Naive thymus-derived CD8-positive, alpha-beta T cell (primary cell): ENCODE data around the gene DDOST. TPM values are rescaled to one million over a fixed set of nuclear protein-coding genes. Genes with fewer than 3 reads are reported as not detected.

Source experiments
- ATAC-seq, 2 donors: fragments of 150-1000 bp; cut with Tn5 transposase in 1 of 2; sonication (Bioruptor Pico), chemical (Tn5 transposase) in 1 of 2; 1 replicate in 1 of 2; 2 replicates in 1 of 2; pipeline ENCODE4 v1.10.0; 2021; ENCODE audit warnings: mild to moderate bottlenecking in 2 of 2, moderate library complexity in 2 of 2
- POLR2A ChIA-PET: fragments of 350-600 bp; sonication (Branson Sonifier 250); formaldehyde crosslinking; loops from one replicate; lab custom pipeline; 2021; ENCODE audit warnings: antibody characterized with exemption; lab: Charles Lee
- DNase-seq, 10 donors: peaks; one replicate each; pipeline versions ENCODE4 v3.0.0 to v3.0.0-alpha.2; 2020 to 2022
- H3K27ac Mint-ChIP-seq, 10 donors: one replicate each; pipeline ENCODE4 v1.8.0; 2020 to 2022; ENCODE audit warnings: mild to moderate bottlenecking in 10 of 10, mixed read lengths in 10 of 10, moderate library complexity in 4 of 10, inconsistent platforms in 1 of 10
- H3K27me3 Mint-ChIP-seq, 5 donors: one replicate each; pipeline ENCODE4 v1.8.0; 2021 to 2022; ENCODE audit warnings: mixed read lengths in 5 of 5
- H3K36me3 Mint-ChIP-seq, 3 donors: one replicate each; pipeline ENCODE4 v1.8.0; 2020 to 2022; ENCODE audit warnings: mixed read lengths in 3 of 3, mild to moderate bottlenecking in 2 of 3, inconsistent platforms in 1 of 3
- H3K4me1 Mint-ChIP-seq, 4 donors: one replicate each; pipeline ENCODE4 v1.8.0; 2021 to 2022; ENCODE audit warnings: mixed read lengths in 4 of 4
- H3K4me3 Mint-ChIP-seq, 10 donors: one replicate each; pipeline ENCODE4 v1.8.0; 2020 to 2022; ENCODE audit warnings: mild to moderate bottlenecking in 10 of 10, mixed read lengths in 10 of 10, moderate library complexity in 6 of 10, inconsistent platforms in 1 of 10
- H3K9me3 Mint-ChIP-seq, 9 donors: one replicate each; pipeline ENCODE4 v1.8.0; 2020 to 2022; ENCODE audit warnings: mixed read lengths in 9 of 9, mild to moderate bottlenecking in 3 of 9, inconsistent platforms in 1 of 9, moderate library complexity in 1 of 9
- polyA plus RNA-seq, 3 donors: library from polyadenylated mRNA; unstranded; fragments of 300-500 nt; fragmentation: Illumina TruSeq; gene quantifications; one replicate each; pipeline ENCODE4 v1.2.3, GENCODE V29; 2021
- total RNA-seq, 8 experiments: library from RNA in 2 of 8; stranded (reverse) in 2 of 8; gene quantifications; one replicate each; pipeline ENCODE4 v1.2.3 and lab custom pipeline; 2021 to 2026

Gene DDOST
- total and polyA plus RNA-seq, 5 experiments from 2014 or later: 115 to 255 (median 209) TPM

- H3K36me3 Mint-ChIP-seq: no peaks in the 10 kb centered on the region
- H3K9me3 Mint-ChIP-seq: no peaks in the 10 kb centered on the region
- POLR2A ChIA-PET: no interaction called here
- DNase-seq: no peak
- peaks cover 0 to 7% (median 0%) of the 10 kb centered on the region in 5 donors for H3K27me3 Mint-ChIP-seq
- H3K27ac Mint-ChIP-seq: no peak overlapping the region
- ATAC-seq: no peak
- H3K4me3 Mint-ChIP-seq: no peak overlapping the region
- peaks cover 0 to 6% (median 2%) of the 10 kb centered on the region in 4 donors for H3K4me1 Mint-ChIP-seq
These were observed 40.3 kb upstream of the DDOST start for GRCh38 chr1:20701446-20701845.

- Mint-ChIP-seq H3K27me3 (peaks cover 0 to 7% (median 0%) of the 10 kb centered on the region in 5 donors), H3K4me3 (no peak overlapping the region), H3K9me3 (no peaks in the 10 kb centered on the region), H3K27ac (no peak overlapping the region), H3K4me1 (peaks cover 4 to 11% (median 6%) of the 10 kb centered on the region in 4 donors), H3K36me3 (no peaks in the 10 kb centered on the region)
- no peak for DNase-seq
- ATAC-seq: no peak
- POLR2A ChIA-PET: no interaction called here
These were observed 39.6 kb upstream of the DDOST start for GRCh38 chr1:20700636-20701215.

DNA sequence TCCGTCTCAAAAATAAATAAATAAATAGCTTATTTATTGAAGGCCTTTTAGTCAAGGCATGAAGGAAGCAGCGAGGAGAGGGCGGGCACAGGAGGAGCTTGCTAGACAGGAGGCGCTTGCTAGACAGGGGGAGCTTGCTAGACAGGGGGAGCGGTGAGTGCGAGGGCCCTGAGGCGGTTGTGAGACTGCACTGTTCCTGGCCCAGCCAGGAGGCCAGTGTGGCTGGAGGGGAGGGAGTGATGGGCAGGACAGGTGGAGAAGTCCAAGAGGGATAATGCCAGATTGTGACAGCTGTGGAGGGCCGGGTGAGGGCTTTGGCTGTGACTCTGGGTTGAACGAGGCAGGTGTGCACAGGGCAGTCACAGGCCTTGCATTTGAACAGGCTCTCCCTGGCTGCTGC lies 38.4 kb upstream of the DDOST start:
- ATAC-seq (no peak), DNase-seq (peak in 1 of 10 donors; percentile 32)
- Mint-ChIP-seq H3K27me3 (peaks cover 0 to 7% (median 0%) of the 10 kb centered on the region in 5 donors), H3K4me1 (peaks cover 4 to 11% (median 6%) of the 10 kb centered on the region in 4 donors), H3K27ac (peak overlapping the region in 1 of 10 donors; percentile 24), H3K9me3 (no peaks in the 10 kb centered on the region), H3K4me3 (no peak overlapping the region), H3K36me3 (no peaks in the 10 kb centered on the region)
- POLR2A ChIA-PET: no interaction called here

DNA sequence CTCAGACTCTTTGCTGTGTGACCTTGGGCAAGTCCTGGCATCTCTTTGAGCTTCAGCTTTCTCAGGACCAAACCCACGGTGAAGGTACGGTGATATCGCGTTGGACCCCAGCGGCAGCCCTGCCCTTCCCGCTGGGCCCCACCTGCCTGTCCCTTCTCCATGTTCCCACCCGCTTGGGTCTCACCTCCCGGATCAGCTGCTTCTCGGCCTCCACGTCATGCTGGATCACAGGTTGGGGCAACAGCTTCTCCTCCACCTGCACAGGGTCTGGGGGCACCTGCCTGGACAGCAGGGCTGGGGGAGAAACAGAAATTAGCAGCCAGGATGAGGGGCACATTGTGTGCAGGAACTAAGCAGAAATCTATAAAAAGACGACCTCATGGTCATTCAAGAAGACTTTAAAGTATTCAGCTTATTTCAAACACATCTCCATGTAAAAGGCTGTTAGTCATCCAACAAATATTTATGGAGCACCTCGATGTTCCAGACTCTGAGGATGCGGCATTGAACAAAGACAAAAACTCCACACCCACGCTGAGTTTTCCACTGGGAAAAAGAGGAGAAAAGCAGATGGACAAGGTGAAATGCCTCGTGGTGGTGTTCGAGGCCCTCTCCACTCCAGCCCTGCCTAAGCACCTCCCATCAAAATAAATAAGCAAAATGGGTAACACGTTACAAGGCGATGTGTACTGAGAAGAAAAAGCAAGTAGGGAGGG lies 37.2 kb upstream of the DDOST start:
- Mint-ChIP-seq H3K4me3 (peak overlapping the region in 4 of 10 donors; percentile 18 to 33 (median 22)), H3K36me3 (no peaks in the 10 kb centered on the region), H3K27ac (no peak overlapping the region)

GRCh38 chr1:20697563-20697962 lies 36.4 kb upstream of the DDOST start:
- POLR2A ChIA-PET: no interaction called here
- H3K4me3 Mint-ChIP-seq: peak overlapping the region in 2 of 10 donors; percentile 87 to 88
- no peaks in the 10 kb centered on the region for H3K36me3 Mint-ChIP-seq

More for the DNA sequence above, 37.2 kb upstream of the DDOST start:
- POLR2A ChIA-PET: no interaction called here
- Mint-ChIP-seq H3K4me1 (peaks cover 4 to 11% (median 6%) of the 10 kb centered on the region in 4 donors), H3K27me3 (peaks cover 0 to 5% (median 0%) of the 10 kb centered on the region in 5 donors), H3K9me3 (no peaks in the 10 kb centered on the region)
- no peak for ATAC-seq
- peak in 1 of 10 donors; percentile 61 for DNase-seq

GRCh38 chr1:20696397-20697333 lies 35.5 kb upstream of the DDOST start:
- ATAC-seq: peak; percentile 96 to 97
- POLR2A ChIA-PET: interaction anchor here (0.7 to 0.9 kb wide), 2 partner anchors 90 to 496 kb away, joined by 3 to 4 read pairs; no protein-coding TSS in a partner anchor

More at GRCh38 chr1:20697563-20697962, 36.4 kb upstream of the DDOST start:
- peaks cover 0 to 3% (median 0%) of the 10 kb centered on the region in 5 donors for H3K27me3 Mint-ChIP-seq
- ATAC-seq (no peak), DNase-seq (peak in 1 of 10 donors; percentile 36)
- H3K27ac Mint-ChIP-seq: no peak overlapping the region
- no peaks in the 10 kb centered on the region for H3K9me3 Mint-ChIP-seq
- H3K4me1 Mint-ChIP-seq: peaks cover 4 to 11% (median 6%) of the 10 kb centered on the region in 4 donors

GRCh38 chr1:20695515-20695914 lies 34.3 kb upstream of the DDOST start:
- H3K36me3 Mint-ChIP-seq: no peaks in the 10 kb centered on the region
- H3K9me3 Mint-ChIP-seq: no peaks in the 10 kb centered on the region
- DNase-seq (no peak), ATAC-seq (no peak)
- H3K4me3 Mint-ChIP-seq: peak overlapping the region in 7 of 10 donors; percentile 19 to 92 (median 86)
- H3K4me1 Mint-ChIP-seq: peaks cover 4 to 11% (median 6%) of the 10 kb centered on the region in 4 donors
- H3K27ac Mint-ChIP-seq: peak overlapping the region in 2 of 10 donors; percentile 49 to 61
- H3K27me3 Mint-ChIP-seq: peaks cover 0 to 3% (median 0%) of the 10 kb centered on the region in 5 donors
- POLR2A ChIA-PET: no interaction called here

More at GRCh38 chr1:20696397-20697333, 35.5 kb upstream of the DDOST start:
- H3K27ac Mint-ChIP-seq: peak overlapping the region in 7 of 10 donors; percentile 17 to 89 (median 80)
- H3K4me1 Mint-ChIP-seq: peaks cover 4 to 11% (median 6%) of the 10 kb centered on the region in 4 donors
- peak overlapping the region; percentile 86 to 94 (median 88) for H3K4me3 Mint-ChIP-seq
- no peaks in the 10 kb centered on the region for H3K36me3 Mint-ChIP-seq
- H3K9me3 Mint-ChIP-seq: no peaks in the 10 kb centered on the region
- H3K27me3 Mint-ChIP-seq: peaks cover 0 to 3% (median 0%) of the 10 kb centered on the region in 5 donors
- peak; percentile 51 to 83 (median 68) for DNase-seq

DNA sequence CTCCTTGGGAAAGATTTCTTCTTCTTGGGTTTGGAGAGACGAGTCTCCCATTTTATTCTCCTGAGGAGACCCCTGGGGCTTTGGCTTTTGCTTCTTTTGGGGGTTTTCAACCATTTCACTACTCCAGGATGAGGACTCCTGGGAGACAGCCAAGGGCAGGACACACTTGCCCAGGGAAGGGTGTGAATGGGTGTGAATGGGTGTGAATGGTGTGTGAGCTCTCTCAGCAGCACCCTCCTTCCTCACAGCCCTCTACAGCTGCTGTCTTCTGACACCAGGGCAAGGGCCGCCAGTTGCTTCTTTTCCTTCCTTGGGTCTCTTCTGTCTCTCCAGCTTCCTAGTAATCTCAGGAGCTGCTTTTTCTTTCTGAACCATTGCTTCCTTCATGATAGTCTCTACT lies 32.5 kb upstream of the DDOST start:
- H3K9me3 Mint-ChIP-seq: no peaks in the 10 kb centered on the region
- DNase-seq (peak in 1 of 10 donors; percentile 31), ATAC-seq (no peak)
- peaks cover 4 to 11% (median 6%) of the 10 kb centered on the region in 4 donors for H3K4me1 Mint-ChIP-seq
- H3K27me3 Mint-ChIP-seq: no peaks in the 10 kb centered on the region
- POLR2A ChIA-PET: no interaction called here
- H3K27ac Mint-ChIP-seq: no peak overlapping the region
- H3K4me3 Mint-ChIP-seq: no peak overlapping the region
- no peaks in the 10 kb centered on the region for H3K36me3 Mint-ChIP-seq

DNA sequence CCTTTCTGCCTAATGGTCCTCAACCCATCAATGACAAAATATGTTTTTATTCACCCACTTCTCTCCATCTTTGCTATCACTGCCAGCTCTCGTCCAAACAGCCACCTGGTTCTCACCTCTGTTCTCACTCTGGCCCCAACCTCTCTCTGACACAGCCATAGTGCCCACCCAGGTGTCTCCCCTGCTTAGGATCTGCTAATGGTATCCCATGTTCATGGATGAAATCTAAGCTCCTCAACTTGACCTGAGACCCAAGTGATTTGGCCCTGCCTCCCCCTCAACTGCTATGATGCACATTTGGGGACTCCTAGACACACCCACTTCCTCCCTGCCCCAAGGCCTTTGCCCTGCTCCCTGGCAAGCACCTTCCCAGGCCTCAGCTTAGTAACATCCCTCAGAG lies 30.7 kb upstream of the DDOST start:
- no peaks in the 10 kb centered on the region for H3K36me3 Mint-ChIP-seq
- H3K4me3 Mint-ChIP-seq: no peak overlapping the region
- H3K27ac Mint-ChIP-seq: peak overlapping the region in 3 of 10 donors; percentile 3 to 37 (median 9)
- H3K4me1 Mint-ChIP-seq: peaks cover 4 to 9% (median 5%) of the 10 kb centered on the region in 4 donors
- H3K9me3 Mint-ChIP-seq: no peaks in the 10 kb centered on the region
- ATAC-seq (no peak), DNase-seq (peak in 1 of 10 donors; percentile 36)
- no peaks in the 10 kb centered on the region for H3K27me3 Mint-ChIP-seq
- POLR2A ChIA-PET: interaction anchor here (0.7 kb wide), 1 partner anchor 31 kb away, joined by 3 read pairs; the partner anchor contains the start of gene DDOST

- POLR2A ChIA-PET: no interaction called here
- no peak for ATAC-seq
These were observed 28.5 kb upstream of the DDOST start for GRCh38 chr1:20689645-20690056.

DNA sequence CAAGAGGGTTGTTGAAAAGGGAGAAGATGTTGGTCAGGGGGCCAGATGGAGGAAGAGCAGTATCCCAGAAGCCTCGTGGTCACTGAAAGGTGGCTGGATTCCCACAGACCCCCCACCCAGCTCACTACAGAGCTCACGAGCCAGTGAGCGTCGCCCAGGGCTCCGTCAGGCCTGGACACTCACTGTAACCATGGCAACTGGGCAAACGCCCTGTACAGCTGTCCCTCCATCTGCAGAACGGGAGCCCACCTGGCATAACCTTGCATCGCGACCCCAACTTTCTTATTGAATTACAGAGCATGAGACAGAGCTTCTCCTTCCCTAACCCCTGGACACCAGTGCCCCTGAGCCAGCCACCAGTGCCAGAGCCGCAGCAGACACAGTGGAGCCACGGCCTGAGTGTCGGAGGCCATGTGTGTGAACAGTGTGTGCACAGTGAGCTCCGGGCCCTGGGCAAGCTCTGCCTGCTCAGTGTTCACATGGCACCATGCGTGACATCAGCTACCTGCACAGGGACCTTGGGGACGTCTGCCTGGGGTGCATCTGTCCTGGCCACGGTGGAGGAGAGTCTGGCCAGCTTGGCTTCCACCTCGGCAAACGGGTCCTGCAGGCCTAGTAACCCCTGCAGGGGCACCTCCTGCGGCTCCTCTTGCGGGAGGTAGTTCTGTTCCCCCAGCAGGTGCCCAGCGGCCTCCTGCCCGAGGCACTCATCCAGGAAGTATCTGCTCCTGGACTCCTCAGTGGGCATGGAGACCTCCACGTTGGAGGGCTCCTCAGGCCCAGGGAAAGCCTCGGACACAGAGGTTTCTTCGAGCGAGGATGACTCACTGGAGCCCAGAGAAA lies 25.9 kb upstream of the DDOST start:
- Mint-ChIP-seq H3K9me3 (no peaks in the 10 kb centered on the region), H3K27me3 (peaks cover 1 to 11% (median 5%) of the 10 kb centered on the region in 5 donors), H3K36me3 (no peaks in the 10 kb centered on the region), H3K27ac (no peak overlapping the region), H3K4me1 (no peaks in the 10 kb centered on the region), H3K4me3 (no peak overlapping the region)
- no peak for ATAC-seq
- POLR2A ChIA-PET: no interaction called here
- DNase-seq: no peak

More at GRCh38 chr1:20689645-20690056, 28.5 kb upstream of the DDOST start:
- Mint-ChIP-seq H3K9me3 (no peaks in the 10 kb centered on the region), H3K27ac (no peak overlapping the region), H3K27me3 (peaks cover 0 to 11% (median 2%) of the 10 kb centered on the region in 5 donors), H3K4me3 (no peak overlapping the region), H3K36me3 (no peaks in the 10 kb centered on the region), H3K4me1 (no peaks in the 10 kb centered on the region)
- DNase-seq: peak in 1 of 10 donors; percentile 19
